Gastrocnemius medialis (tissue), 4 donors: ENCODE data around the gene SOST.

Source experiments
- CTCF ChIP-seq, 5 experiments: fragments of 450-650 bp in 3 of 5; fragments of 200-600 bp in 2 of 5; sonication (generic) in 2 of 5; IDR thresholded peaks in 4 of 5; conservative IDR thresholded peaks in 1 of 5; 1 replicate in 4 of 5; 2 replicates in 1 of 5; pipeline ENCODE4 v1.5.1; 2016 to 2019; ENCODE audit warnings: antibody characterized with exemption in 5 of 5, mild to moderate bottlenecking in 3 of 5, moderate library complexity in 3 of 5
- POLR2A ChIP-seq, 2 donors: fragments of 450-650 bp; IDR thresholded peaks; one replicate each; pipeline ENCODE4 v1.6.1; 2017; ENCODE audit warnings: antibody characterized with exemption in 2 of 2, mild to moderate bottlenecking in 2 of 2, moderate library complexity in 2 of 2

GRCh38 chr17:43713494-43714162 lies 45.0 kb downstream of the SOST start:
- TF ChIP-seq CTCF (IDR thresholded peaks at IDR 0.05 in 4 of 5, conservative IDR thresholded peaks at IDR 0.05 in 1 of 5) (no peak), POLR2A (IDR thresholded peaks at IDR 0.05) (no peak)
